ENCODE results near the gene FKBP7.
A peak's percentile ranks its signal among the peaks of the same experiment; 100 is the strongest.
"Not testable (repeated sequence)": the region's sequence is repeated elsewhere in the genome, so short reads cannot be mapped to it uniquely, and the experiment has no call there.

FKBP7 gene

GRCh38 chr2:178473931-178474330 is 4.5 kb downstream of the FKBP7 start:
- ATAC-seq, result peak; percentile 57
- no peak for TF ChIP-seq CREB5 (CRISPR knock-in tag; IDR thresholded peaks at IDR 0.05; ENCODE audit: low read depth)
- TF ChIP-seq ISL1 (CRISPR knock-in tag; IDR thresholded peaks at IDR 0.05), result 0 out of 2 replicates have a peak, but pooled peaks have one; percentile 9

- no peak for ATAC-seq
- no peak for TF ChIP-seq ZNF565 (CRISPR knock-in tag; conservative IDR thresholded peaks at IDR 0.05; ENCODE audit: low read depth)
- peak; percentile 41 for TF ChIP-seq ISL1 (CRISPR knock-in tag; IDR thresholded peaks at IDR 0.05)
- 0 out of 2 replicates have a peak, but pooled peaks have one; percentile 17 for TF ChIP-seq TSHZ2 (CRISPR knock-in tag; IDR thresholded peaks at IDR 0.05)
- TF ChIP-seq CSDC2 (CRISPR knock-in tag; IDR thresholded peaks at IDR 0.05), result no peak
These were observed 5.0 kb downstream of the FKBP7 start for GRCh38 chr2:178473373-178473772.

GRCh38 chr2:178471313-178471712 is 7.1 kb downstream of the FKBP7 start:
- ATAC-seq, result not testable (repeated sequence)

GRCh38 chr2:178469219-178469849 is 9.1 kb downstream of the FKBP7 start:
- TF ChIP-seq PPARA (CRISPR knock-in tag; IDR thresholded peaks at IDR 0.05; ENCODE audit: borderline replicate concordance), result no peak
- TF ChIP-seq ZNF70 (CRISPR knock-in tag; IDR thresholded peaks at IDR 0.05), result no peak
- no peak for TF ChIP-seq CSDC2 (CRISPR knock-in tag; IDR thresholded peaks at IDR 0.05)
- no peak for TF ChIP-seq CREB5 (CRISPR knock-in tag; IDR thresholded peaks at IDR 0.05; ENCODE audit: low read depth)
- no peak for TF ChIP-seq CSRNP3 (CRISPR knock-in tag; IDR thresholded peaks at IDR 0.05)
- no peak for TF ChIP-seq ZFP3 (CRISPR knock-in tag; IDR thresholded peaks at IDR 0.05)
- no peak for TF ChIP-seq TOX (CRISPR knock-in tag; IDR thresholded peaks at IDR 0.05; ENCODE audit: borderline replicate concordance)
- TF ChIP-seq BACH2 (CRISPR knock-in tag; IDR thresholded peaks at IDR 0.05; ENCODE audit: borderline replicate concordance), result no peak
- no peak for TF ChIP-seq TSHZ2 (CRISPR knock-in tag; IDR thresholded peaks at IDR 0.05)
- TF ChIP-seq TCF4 (CRISPR knock-in tag; IDR thresholded peaks at IDR 0.05; ENCODE audit: borderline replicate concordance), result no peak
- no peak for ATAC-seq

- TF ChIP-seq OSR1 (CRISPR knock-in tag; IDR thresholded peaks at IDR 0.05) (no peak), POU6F1 (CRISPR knock-in tag; IDR thresholded peaks at IDR 0.05; ENCODE audit: borderline replicate concordance, low read depth) (no peak), ARNTL (CRISPR knock-in tag; IDR thresholded peaks at IDR 0.05; ENCODE audit: borderline replicate concordance, low read depth) (no peak), CSDC2 (CRISPR knock-in tag; IDR thresholded peaks at IDR 0.05) (no peak), ZFP3 (CRISPR knock-in tag; IDR thresholded peaks at IDR 0.05) (no peak), ZNF70 (CRISPR knock-in tag; IDR thresholded peaks at IDR 0.05) (no peak), TSHZ2 (CRISPR knock-in tag; IDR thresholded peaks at IDR 0.05) (no peak), ZFP30 (CRISPR knock-in tag; IDR thresholded peaks at IDR 0.05) (no peak), PPARA (CRISPR knock-in tag; IDR thresholded peaks at IDR 0.05; ENCODE audit: borderline replicate concordance) (no peak), ZC3H10 (CRISPR knock-in tag; IDR thresholded peaks at IDR 0.05) (no peak), BACH2 (CRISPR knock-in tag; IDR thresholded peaks at IDR 0.05; ENCODE audit: borderline replicate concordance) (no peak), ISL1 (CRISPR knock-in tag; IDR thresholded peaks at IDR 0.05) (no peak)
- ATAC-seq, result no peak
These were observed 21.0 kb downstream of the FKBP7 start for GRCh38 chr2:178457390-178457886.

All from SK-N-SH treated with all-trans-retinoic acid at 6 μM for 48 hours (cell line).